CD4-positive, alpha-beta T cell (primary cell): Measurements from ENCODE around the gene LDB2. TPM values are rescaled to one million over a fixed set of nuclear protein-coding genes. Genes with fewer than 3 reads are reported as not detected.

Experiments used
- ATAC-seq: fragments of 200-7000 bp; cut with Tn5 transposase; one replicate; pipeline ENCODE4 v1.10.0; 2022; ENCODE audit warnings: mild to moderate bottlenecking; ENCODE audit not compliant: poor library complexity
- CTCF ChIA-PET: fragments of 350-600 bp; sonication (Branson Sonifier 250); formaldehyde crosslinking; loops from one replicate; lab custom pipeline; 2021; ENCODE audit warnings: antibody characterized with exemption, inconsistent platforms; lab: Charles Lee
- POLR2A ChIA-PET: fragments of 350-600 bp; sonication (Branson Sonifier 250); formaldehyde crosslinking; loops from one replicate; lab custom pipeline; 2021; ENCODE audit warnings: antibody characterized with exemption, inconsistent platforms; lab: Charles Lee
- DNase-seq, 14 experiments: peaks; one replicate each; pipeline ENCODE4 v3.0.0-alpha.2; 2013 to 2020; ENCODE audit warnings: mixed read lengths in 2 of 14
- H3K27ac ChIP-seq, 2 donors: one replicate each; pipeline versions ENCODE4 v1.5.1 to v1.7.0; 2013; ENCODE audit warnings: low read length in 2 of 2, low read depth in 1 of 2, mild to moderate bottlenecking in 1 of 2
- H3K27me3 ChIP-seq, 2 experiments: 1 replicate in 1 of 2; 2 replicates in 1 of 2; pipeline versions ENCODE4 v1.6.1 to v1.7.0; 2013; ENCODE audit warnings: low read length in 2 of 2, control low read depth in 1 of 2, mild to moderate bottlenecking in 1 of 2, moderate library complexity in 1 of 2; ENCODE audit not compliant: insufficient read depth in 2 of 2, control insufficient read depth in 1 of 2
- H3K36me3 ChIP-seq: one replicate; pipeline ENCODE4 v1.6.1; 2013; ENCODE audit warnings: low read length, control low read depth; ENCODE audit not compliant: insufficient read depth
- H3K4me1 ChIP-seq: one replicate; pipeline ENCODE4 v1.6.1; 2013; ENCODE audit warnings: low read length, control low read depth; ENCODE audit not compliant: insufficient read depth
- H3K4me3 ChIP-seq: one replicate; pipeline ENCODE4 v1.5.1; 2013; ENCODE audit warnings: mild to moderate bottlenecking, low read length, moderate library complexity
- H3K9me3 ChIP-seq, 2 experiments: 1 replicate in 1 of 2; 2 replicates in 1 of 2; pipeline versions ENCODE4 v1.6.1 to v1.7.0; 2013; ENCODE audit warnings: low read length in 2 of 2, mild to moderate bottlenecking in 2 of 2, control low read depth in 1 of 2, moderate library complexity in 1 of 2; ENCODE audit not compliant: control insufficient read depth in 1 of 2, insufficient read depth in 1 of 2
- H3K27ac Mint-ChIP-seq: one replicate; pipeline ENCODE4 v1.8.0; 2020; ENCODE audit warnings: mixed read lengths
- H3K27me3 Mint-ChIP-seq: one replicate; pipeline ENCODE4 v1.8.0; 2021; ENCODE audit warnings: mixed read lengths
- H3K36me3 Mint-ChIP-seq: one replicate; pipeline ENCODE4 v1.8.0; 2021; ENCODE audit warnings: low read depth, mixed read lengths
- H3K4me1 Mint-ChIP-seq: one replicate; pipeline ENCODE4 v1.8.0; 2021; ENCODE audit warnings: low read depth, mixed read lengths
- H3K4me3 Mint-ChIP-seq: one replicate; pipeline ENCODE4 v1.8.0; 2020; ENCODE audit warnings: mild to moderate bottlenecking, mixed read lengths
- H3K9me3 Mint-ChIP-seq: one replicate; pipeline ENCODE4 v1.8.0; 2020; ENCODE audit warnings: mixed read lengths
- intact Hi-C, 2 experiments: fragments of 100-400 bp; cut with DNase I in 1 of 2; cut with micrococcal nuclease in 1 of 2; formaldehyde crosslinking; loops; one replicate each; pipeline versions ENCODE4 v1.15.1 to v1.9.0; 2023 to 2025; cut with DNase I, micrococcal nuclease
- total RNA-seq, 174 experiments: library from RNA in 2 of 174; stranded (reverse) in 2 of 174; gene quantifications; one replicate each; pipeline ENCODE4 v1.2.3 and lab custom pipeline; 2021 to 2026
- TF ChIP-seq, protein P1 (sequence below): fragments of 200-600 bp; IDR thresholded peaks from one replicate; pipeline ENCODE4 v1.8.0; 2022; ENCODE audit warnings: antibody characterized with exemption, mild to moderate bottlenecking

Gene LDB2
- total RNA-seq, 2 experiments from 2014 or later: not detected

- no peaks in the 10 kb centered on the region for H3K36me3 Mint-ChIP-seq
- POLR2A ChIA-PET: no interaction called here
- ATAC-seq: no peak
- no peaks in the 10 kb centered on the region for H3K36me3 ChIP-seq
- H3K27me3 ChIP-seq: no peaks in the 10 kb centered on the region
- CTCF ChIA-PET: no interaction called here
- no peak for DNase-seq
- H3K9me3 ChIP-seq: no peaks in the 10 kb centered on the region
- H3K4me1 ChIP-seq: no peaks in the 10 kb centered on the region
- H3K27ac ChIP-seq: no peak overlapping the region
- H3K27ac Mint-ChIP-seq: no peak overlapping the region
- intact Hi-C loops: no loop called here
- H3K4me3 ChIP-seq: no peak overlapping the region
- no peaks in the 10 kb centered on the region for H3K9me3 Mint-ChIP-seq
- H3K4me3 Mint-ChIP-seq: no peak overlapping the region
- H3K27me3 Mint-ChIP-seq: no peaks in the 10 kb centered on the region
- TF ChIP-seq, protein P1, sequence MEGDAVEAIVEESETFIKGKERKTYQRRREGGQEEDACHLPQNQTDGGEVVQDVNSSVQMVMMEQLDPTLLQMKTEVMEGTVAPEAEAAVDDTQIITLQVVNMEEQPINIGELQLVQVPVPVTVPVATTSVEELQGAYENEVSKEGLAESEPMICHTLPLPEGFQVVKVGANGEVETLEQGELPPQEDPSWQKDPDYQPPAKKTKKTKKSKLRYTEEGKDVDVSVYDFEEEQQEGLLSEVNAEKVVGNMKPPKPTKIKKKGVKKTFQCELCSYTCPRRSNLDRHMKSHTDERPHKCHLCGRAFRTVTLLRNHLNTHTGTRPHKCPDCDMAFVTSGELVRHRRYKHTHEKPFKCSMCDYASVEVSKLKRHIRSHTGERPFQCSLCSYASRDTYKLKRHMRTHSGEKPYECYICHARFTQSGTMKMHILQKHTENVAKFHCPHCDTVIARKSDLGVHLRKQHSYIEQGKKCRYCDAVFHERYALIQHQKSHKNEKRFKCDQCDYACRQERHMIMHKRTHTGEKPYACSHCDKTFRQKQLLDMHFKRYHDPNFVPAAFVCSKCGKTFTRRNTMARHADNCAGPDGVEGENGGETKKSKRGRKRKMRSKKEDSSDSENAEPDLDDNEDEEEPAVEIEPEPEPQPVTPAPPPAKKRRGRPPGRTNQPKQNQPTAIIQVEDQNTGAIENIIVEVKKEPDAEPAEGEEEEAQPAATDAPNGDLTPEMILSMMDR: no peak
- no peaks in the 10 kb centered on the region for H3K4me1 Mint-ChIP-seq
Measured at GRCh38 chr4:16668488-16668887, 230.0 kb downstream of the LDB2 start.

- ChIA-PET POLR2A (no interaction called here), CTCF (no interaction called here)
- no peaks in the 10 kb centered on the region for H3K27me3 Mint-ChIP-seq
- no peak for ATAC-seq
- intact Hi-C loops: no loop called here
- no peak overlapping the region for H3K27ac Mint-ChIP-seq
- no peaks in the 10 kb centered on the region for H3K4me1 ChIP-seq
- H3K9me3 ChIP-seq: no peaks in the 10 kb centered on the region
- DNase-seq: no peak
- H3K4me3 Mint-ChIP-seq: no peak overlapping the region
- TF ChIP-seq, protein P1: no peak
- H3K9me3 Mint-ChIP-seq: no peaks in the 10 kb centered on the region
- no peaks in the 10 kb centered on the region for H3K27me3 ChIP-seq
- H3K4me1 Mint-ChIP-seq: no peaks in the 10 kb centered on the region
- H3K27ac ChIP-seq: no peak overlapping the region
- no peaks in the 10 kb centered on the region for H3K36me3 Mint-ChIP-seq
- no peaks in the 10 kb centered on the region for H3K36me3 ChIP-seq
- H3K4me3 ChIP-seq: no peak overlapping the region
Measured at GRCh38 chr4:16667464-16667863, 231.0 kb downstream of the LDB2 start.

GRCh38 chr4:16665942-16666551 is 232.4 kb downstream of the LDB2 start:
- ATAC-seq (no peak), DNase-seq (no peak)
- Histone ChIP-seq H3K9me3 (no peaks in the 10 kb centered on the region), H3K4me1 (no peaks in the 10 kb centered on the region), H3K4me3 (no peak overlapping the region), H3K27me3 (no peaks in the 10 kb centered on the region), H3K27ac (no peak overlapping the region), H3K36me3 (no peaks in the 10 kb centered on the region)
- POLR2A ChIA-PET: no interaction called here
- Mint-ChIP-seq H3K27ac (no peak overlapping the region), H3K27me3 (no peaks in the 10 kb centered on the region), H3K4me3 (no peak overlapping the region), H3K36me3 (no peaks in the 10 kb centered on the region), H3K9me3 (peaks cover 1% of the 10 kb centered on the region), H3K4me1 (no peaks in the 10 kb centered on the region)
- CTCF ChIA-PET: no interaction called here
- intact Hi-C loops: no loop called here
- TF ChIP-seq, protein P1: no peak
